OCI-LY1 (cell line): ENCODE data around the gene LHX1.

ENCODE experiments used
- H2AFZ ChIP-seq: fragments of 200-600 bp; sonication (generic), shearing (Covaris generic); 2 replicates; pipeline ENCODE4 v1.6.0; 2014; ENCODE audit warnings: antibody characterized with exemption, mild to moderate bottlenecking, low read length
- H3F3A ChIP-seq: fragments of 200-600 bp; sonication (generic), shearing (Covaris generic); 2 replicates; pipeline ENCODE4 v1.6.0; 2014; ENCODE audit warnings: mild to moderate bottlenecking, antibody characterized with exemption, low read length, moderate library complexity; ENCODE audit not compliant: insufficient read depth
- H3K27ac ChIP-seq: fragments of 200-600 bp; sonication (generic); 2 replicates; pipeline ENCODE4 v1.5.1; 2014; ENCODE audit warnings: low read length, mixed run types, mild to moderate bottlenecking, low read depth; ENCODE audit not compliant: poor library complexity, severe bottlenecking
- H3K27me3 ChIP-seq: fragments of 200-600 bp; sonication (generic); 2 replicates; pipeline ENCODE4 v1.6.0; 2014; ENCODE audit warnings: antibody characterized with exemption, mild to moderate bottlenecking, low read length, moderate library complexity; ENCODE audit not compliant: insufficient read depth
- H3K36me3 ChIP-seq: fragments of 200-600 bp; sonication (generic); 2 replicates; pipeline ENCODE4 v1.6.1; 2014; ENCODE audit warnings: mild to moderate bottlenecking, antibody characterized with exemption, low read length, moderate library complexity, mixed read lengths; ENCODE audit not compliant: insufficient read depth
- H3K4me1 ChIP-seq: fragments of 200-600 bp; sonication (generic); 2 replicates; pipeline ENCODE4 v1.5.1; 2014; ENCODE audit warnings: mild to moderate bottlenecking, low read length, moderate library complexity; ENCODE audit not compliant: insufficient read depth, severe bottlenecking
- H3K4me2 ChIP-seq: fragments of 200-600 bp; sonication (generic), shearing (Covaris generic); 2 replicates; pipeline ENCODE4 v1.6.1; 2014; ENCODE audit warnings: low read length
- H3K4me3 ChIP-seq: fragments of 200-600 bp; sonication (generic); 2 replicates; pipeline ENCODE4 v1.5.1; 2014; ENCODE audit warnings: low read length, low read depth, mild to moderate bottlenecking, mixed read lengths; ENCODE audit not compliant: poor library complexity, severe bottlenecking
- H3K79me2 ChIP-seq: fragments of 200-600 bp; shearing (Covaris generic); 2 replicates; pipeline ENCODE4 v1.6.1; 2016; ENCODE audit warnings: mixed run types, low read length, mixed read lengths; ENCODE audit not compliant: insufficient read depth
- H3K9ac ChIP-seq: fragments of 200-600 bp; sonication (generic), shearing (Covaris generic); 2 replicates; pipeline ENCODE4 v1.6.1; 2014; ENCODE audit warnings: mild to moderate bottlenecking, low read length, mixed read lengths
- H3K9me2 ChIP-seq: fragments of 200-600 bp; sonication (generic), shearing (Covaris generic); 2 replicates; pipeline ENCODE4 v1.6.1; 2014; ENCODE audit warnings: low read depth, mild to moderate bottlenecking, low read length, mixed read lengths
- H3K9me3 ChIP-seq: fragments of 200-600 bp; shearing (Covaris generic); 2 replicates; pipeline ENCODE4 v1.6.1; 2014; ENCODE audit warnings: low read length, mixed read lengths
- H4K20me1 ChIP-seq: fragments of 200-600 bp; sonication (generic), shearing (Covaris generic); 2 replicates; pipeline ENCODE4 v1.6.0; 2016; ENCODE audit warnings: mild to moderate bottlenecking, low read length; ENCODE audit not compliant: insufficient read depth
- EZH2 ChIP-seq: fragments of 200-600 bp; sonication (generic), shearing (Covaris generic); IDR thresholded peaks from 2 replicates; pipeline ENCODE4 v1.8.0; 2017; ENCODE audit warnings: borderline replicate concordance, mixed run types, mild to moderate bottlenecking, antibody characterized with exemption, low read length, moderate library complexity, mixed read lengths
- TF ChIP-seq, protein P1 (sequence below): fragments of 200-600 bp; sonication (generic), shearing (Covaris generic); IDR thresholded peaks from 2 replicates; pipeline ENCODE4 v1.5.1; 2017; ENCODE audit warnings: mild to moderate bottlenecking, antibody characterized with exemption, low read length, moderate library complexity, mixed read lengths

LHX1 gene

DNA sequence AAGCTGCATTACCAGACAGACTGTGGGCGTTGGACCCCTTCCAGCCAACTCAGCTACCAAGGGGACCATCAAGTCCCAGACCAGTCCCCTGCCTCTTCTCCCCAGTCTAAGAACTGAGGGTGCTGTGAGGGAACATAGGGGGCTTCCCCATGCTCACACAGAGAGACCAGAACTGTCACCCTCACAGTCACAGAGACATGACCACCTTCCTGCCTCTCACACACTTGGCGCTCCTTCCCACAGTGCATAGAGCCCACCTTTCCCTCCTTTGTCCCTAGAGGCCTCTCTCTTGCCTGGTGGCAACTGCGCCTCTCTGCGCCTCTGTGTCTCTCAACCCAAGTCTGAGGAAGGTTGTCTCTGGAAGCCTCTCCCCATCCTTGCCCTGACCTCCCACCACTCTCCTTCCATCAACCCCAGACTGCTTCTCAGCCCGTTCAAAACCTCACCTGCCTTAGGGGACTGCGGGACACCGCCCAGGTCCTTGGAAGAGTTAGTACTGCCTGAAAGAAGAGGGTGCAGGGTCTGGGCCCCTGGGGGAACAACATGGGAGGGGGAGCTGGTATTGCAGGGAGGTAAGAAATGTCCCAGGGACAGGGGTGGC, 6.1 kb upstream of the LHX1 start:
- no peaks in the 10 kb centered on the region for H3F3A ChIP-seq
- peaks cover 10% of the 10 kb centered on the region for H3K4me1 ChIP-seq
- H3K36me3 ChIP-seq: no peaks in the 10 kb centered on the region
- H3K79me2 ChIP-seq: no peaks in the 10 kb centered on the region
- H3K27me3 ChIP-seq: no peaks in the 10 kb centered on the region
- no peak overlapping the region for H3K9ac ChIP-seq
- no peak overlapping the region for H3K4me3 ChIP-seq
- no peaks in the 10 kb centered on the region for H3K9me2 ChIP-seq
- H4K20me1 ChIP-seq: no peaks in the 10 kb centered on the region
- H3K4me2 ChIP-seq: no peak overlapping the region
- no peaks in the 10 kb centered on the region for H3K9me3 ChIP-seq
- no peak for TF ChIP-seq EZH2
- TF ChIP-seq, protein P1, sequence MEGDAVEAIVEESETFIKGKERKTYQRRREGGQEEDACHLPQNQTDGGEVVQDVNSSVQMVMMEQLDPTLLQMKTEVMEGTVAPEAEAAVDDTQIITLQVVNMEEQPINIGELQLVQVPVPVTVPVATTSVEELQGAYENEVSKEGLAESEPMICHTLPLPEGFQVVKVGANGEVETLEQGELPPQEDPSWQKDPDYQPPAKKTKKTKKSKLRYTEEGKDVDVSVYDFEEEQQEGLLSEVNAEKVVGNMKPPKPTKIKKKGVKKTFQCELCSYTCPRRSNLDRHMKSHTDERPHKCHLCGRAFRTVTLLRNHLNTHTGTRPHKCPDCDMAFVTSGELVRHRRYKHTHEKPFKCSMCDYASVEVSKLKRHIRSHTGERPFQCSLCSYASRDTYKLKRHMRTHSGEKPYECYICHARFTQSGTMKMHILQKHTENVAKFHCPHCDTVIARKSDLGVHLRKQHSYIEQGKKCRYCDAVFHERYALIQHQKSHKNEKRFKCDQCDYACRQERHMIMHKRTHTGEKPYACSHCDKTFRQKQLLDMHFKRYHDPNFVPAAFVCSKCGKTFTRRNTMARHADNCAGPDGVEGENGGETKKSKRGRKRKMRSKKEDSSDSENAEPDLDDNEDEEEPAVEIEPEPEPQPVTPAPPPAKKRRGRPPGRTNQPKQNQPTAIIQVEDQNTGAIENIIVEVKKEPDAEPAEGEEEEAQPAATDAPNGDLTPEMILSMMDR: no peak
- no peak overlapping the region for H3K27ac ChIP-seq
- H2AFZ ChIP-seq: no peak overlapping the region

DNA sequence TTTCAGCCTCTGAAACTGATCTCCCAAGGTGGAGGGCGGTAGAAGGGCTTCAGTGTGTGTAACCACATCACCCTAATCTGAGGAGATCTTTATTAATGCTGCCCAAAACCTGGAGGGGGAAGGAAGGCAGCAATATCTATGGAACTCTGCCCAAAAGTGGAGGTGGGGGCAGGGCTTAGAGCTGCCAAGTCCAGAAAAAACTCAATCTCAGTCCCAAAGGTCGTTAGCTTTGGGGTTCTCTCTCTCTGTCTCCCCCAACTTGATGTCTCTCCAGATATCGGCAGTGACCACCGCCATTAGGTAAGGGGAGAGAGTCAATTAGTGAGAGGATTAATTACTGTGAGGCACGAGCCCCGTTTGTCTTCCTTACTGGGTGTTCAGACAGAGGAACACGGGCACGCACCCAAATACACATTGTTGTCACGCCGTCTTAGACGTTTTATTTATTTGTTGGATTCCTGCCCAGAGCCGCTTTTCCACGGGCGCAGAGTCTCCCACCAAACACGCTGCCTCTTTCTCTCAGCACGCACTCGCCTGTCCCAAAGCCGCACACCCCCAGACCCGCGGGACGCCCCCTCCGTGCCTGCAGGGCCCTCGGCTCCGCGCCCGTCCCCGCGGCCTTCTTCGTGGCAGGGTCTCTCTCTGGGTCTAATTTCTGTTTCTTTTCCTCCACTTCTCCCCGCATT, 5.4 kb upstream of the LHX1 start:
- H3K9ac ChIP-seq: no peak overlapping the region
- H2AFZ ChIP-seq: no peak overlapping the region
- H3K27ac ChIP-seq: no peak overlapping the region
- H3K79me2 ChIP-seq: no peaks in the 10 kb centered on the region
- H3K4me3 ChIP-seq: no peak overlapping the region
- no peaks in the 10 kb centered on the region for H4K20me1 ChIP-seq
- TF ChIP-seq, protein P1: no peak
- no peak for TF ChIP-seq EZH2
- H3K4me2 ChIP-seq: no peak overlapping the region
- H3K27me3 ChIP-seq: no peaks in the 10 kb centered on the region
- H3K4me1 ChIP-seq: peaks cover 10% of the 10 kb centered on the region
- H3F3A ChIP-seq: no peaks in the 10 kb centered on the region
- no peaks in the 10 kb centered on the region for H3K9me3 ChIP-seq
- no peaks in the 10 kb centered on the region for H3K36me3 ChIP-seq
- no peaks in the 10 kb centered on the region for H3K9me2 ChIP-seq

DNA sequence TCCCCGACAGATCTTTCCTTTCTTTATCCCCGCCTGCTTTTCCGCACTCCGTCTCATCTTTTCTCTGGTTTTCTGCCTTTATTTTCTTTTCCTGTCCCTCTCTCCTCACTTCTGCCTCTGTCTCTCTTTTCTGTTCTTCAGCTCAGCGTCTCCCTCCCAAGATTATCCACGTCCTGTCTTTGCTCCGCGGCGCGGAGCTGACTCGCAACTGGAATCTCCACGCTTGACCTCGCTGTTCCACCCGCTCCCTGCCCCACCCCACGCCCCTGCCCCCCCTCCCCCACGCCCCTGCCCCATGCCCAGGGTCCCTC, 4.9 kb upstream of the LHX1 start:
- TF ChIP-seq, protein P1: no peak
- TF ChIP-seq EZH2: no peak
- H3K4me2 ChIP-seq: no peak overlapping the region
- H3K27ac ChIP-seq: no peak overlapping the region
- no peak overlapping the region for H3K4me3 ChIP-seq
- no peaks in the 10 kb centered on the region for H3F3A ChIP-seq
- H3K79me2 ChIP-seq: no peaks in the 10 kb centered on the region
- no peak overlapping the region for H2AFZ ChIP-seq
- H3K9ac ChIP-seq: no peak overlapping the region
- H3K4me1 ChIP-seq: peaks cover 10% of the 10 kb centered on the region
- H4K20me1 ChIP-seq: no peaks in the 10 kb centered on the region
- H3K27me3 ChIP-seq: no peaks in the 10 kb centered on the region
- H3K36me3 ChIP-seq: no peaks in the 10 kb centered on the region
- no peaks in the 10 kb centered on the region for H3K9me2 ChIP-seq
- H3K9me3 ChIP-seq: no peaks in the 10 kb centered on the region
